K562 (cell line): ENCODE results near the gene KIF18B. TPM values are rescaled to one million over a fixed set of nuclear protein-coding genes. Genes with fewer than 3 reads are reported as not detected.

Experiments
- ATAC-seq: fragments of 200-7000 bp; cut with Tn5 transposase; 3 replicates; pipeline ENCODE4 v1.9.1; 2020; ENCODE audit warnings: moderate library complexity
- BruUV-seq: library from RNA; stranded (reverse); fragments of 400-500 nt; replicated peaks from 2 replicates; lab custom pipeline; 2021; lab: Mats Ljungman, UMichigan
- CTCF ChIA-PET: fragments of 300-600 bp; formaldehyde crosslinking; extraction: SDS; loops from one replicate; lab custom pipeline; 2021; ENCODE audit warnings: low intra/inter-chr PET ratio; lab: Yijun Ruan, JAX
- POLR2A ChIA-PET: fragments of 300-600, 350-650 bp; sonication (Branson Sonifier 250); formaldehyde crosslinking; extraction: SDS; loops from one replicate; lab custom pipeline; 2021; ENCODE audit warnings: antibody characterized with exemption, inconsistent platforms; lab: Yijun Ruan, JAX
- DNase-seq, 4 experiments: peaks; one replicate each; pipeline versions ENCODE4 v3.0.0 to v3.0.0-alpha.2; 2011 to 2018; ENCODE audit warnings: low spot score in 3 of 4, mixed read lengths in 3 of 4; ENCODE audit errors: extremely low read depth in 1 of 4
- FAIRE-seq: peaks from 2 replicates; lab custom pipeline; 2011; peaks lifted over from hg19 to GRCh38; lab: Jason Lieb, UNC
- H2AFZ ChIP-seq: 2 replicates; pipeline ENCODE4 v1.6.0; 2011; ENCODE audit warnings: low read depth, low read length, control low read depth, inconsistent platforms
- H3K27ac ChIP-seq: fragments of 200-600 bp; 3 replicates; pipeline ENCODE4 v1.8.0; 2011; ENCODE audit warnings: low read depth, mild to moderate bottlenecking, control low read depth, inconsistent platforms, low read length, moderate library complexity, mixed read lengths; ENCODE audit errors: extremely low read depth
- H3K27me3 ChIP-seq, 2 experiments: fragments of 300-600 bp in 1 of 2; 2 replicates in 1 of 2; 3 replicates in 1 of 2; pipeline versions ENCODE4 v1.6.0 to v1.8.0; 2011; ENCODE audit warnings: inconsistent platforms in 2 of 2, low read length in 2 of 2, mild to moderate bottlenecking in 1 of 2, mixed read lengths in 1 of 2, moderate library complexity in 1 of 2; ENCODE audit not compliant: control insufficient read depth in 2 of 2, insufficient read depth in 2 of 2
- H3K36me3 ChIP-seq: fragments of 300-600 bp; 3 replicates; pipeline ENCODE4 v1.8.0; 2011; ENCODE audit warnings: mild to moderate bottlenecking, low read length, inconsistent platforms; ENCODE audit not compliant: control insufficient read depth, insufficient read depth
- H3K4me1 ChIP-seq, 2 experiments: fragments of 200-600 bp in 1 of 2; replicated peaks in 1 of 2; 2 replicates in 1 of 2; 3 replicates in 1 of 2; pipeline versions ENCODE4 v1.5.1 to v1.8.0; 2011; ENCODE audit warnings: inconsistent platforms in 2 of 2, low read length in 2 of 2, mild to moderate bottlenecking in 1 of 2, mixed read lengths in 1 of 2, moderate library complexity in 1 of 2; ENCODE audit not compliant: control insufficient read depth in 2 of 2, insufficient read depth in 2 of 2
- H3K4me2 ChIP-seq: 2 replicates; pipeline ENCODE4 v1.6.1; 2011; ENCODE audit warnings: low read length, control low read depth, inconsistent platforms, mixed read lengths; ENCODE audit not compliant: insufficient read depth
- H3K4me3 ChIP-seq: fragments of 200-600 bp; sonication (generic), shearing (Covaris generic); 2 replicates; pipeline ENCODE4 v1.5.1; 2016; ENCODE audit warnings: control low read depth, inconsistent platforms
- H3K79me2 ChIP-seq: fragments of 200-600 bp; 3 replicates; pipeline ENCODE4 v1.8.0; 2011; ENCODE audit warnings: low read length, inconsistent platforms; ENCODE audit not compliant: control insufficient read depth, insufficient read depth
- H3K9ac ChIP-seq, 2 experiments: 2 replicates each; pipeline versions ENCODE4 v1.6.0 to v1.6.1; 2011; ENCODE audit warnings: low read depth in 2 of 2, low read length in 2 of 2, control low read depth in 1 of 2, inconsistent platforms in 1 of 2, mild to moderate bottlenecking in 1 of 2, mixed read lengths in 1 of 2; ENCODE audit not compliant: insufficient read depth in 1 of 2
- H3K9me1 ChIP-seq: one replicate; pipeline ENCODE4 v1.6.0; 2011; ENCODE audit warnings: inconsistent platforms, mild to moderate bottlenecking, low read length, moderate library complexity; ENCODE audit not compliant: control insufficient read depth, insufficient read depth
- H3K9me3 ChIP-seq: replicated peaks from 2 replicates; pipeline ENCODE4 v1.5.1; 2011; ENCODE audit warnings: low read depth, low read length, inconsistent platforms; ENCODE audit not compliant: control insufficient read depth, insufficient read depth
- H4K20me1 ChIP-seq: replicated peaks from 2 replicates; pipeline ENCODE4 v1.6.1; 2011; ENCODE audit warnings: low read length, inconsistent platforms, mixed read lengths; ENCODE audit not compliant: control insufficient read depth, insufficient read depth
- BCOR ChIP-seq: fragments of 450-650 bp; IDR thresholded peaks from 2 replicates; pipeline ENCODE4 v1.6.1; 2016
- BRD9 ChIP-seq: fragments of 450-650 bp; IDR thresholded peaks from 2 replicates; pipeline ENCODE4 v1.6.1; 2018; ENCODE audit warnings: low read depth; ENCODE audit not compliant: partially characterized antibody
- CHCHD3 ChIP-seq: fragments of 250-450 bp; sonication (Bioruptor Pico); IDR thresholded peaks from 2 replicates; pipeline ENCODE4 v2.1.2; 2022; ENCODE audit warnings: mild to moderate bottlenecking
- HDAC1 ChIP-seq, 2 experiments: fragments of 450-650 bp; IDR thresholded peaks; 2 replicates each; pipeline ENCODE4 v1.6.1; 2016 to 2017; ENCODE audit warnings: inconsistent platforms in 1 of 2, mild to moderate bottlenecking in 1 of 2, moderate library complexity in 1 of 2
- HNRNPK ChIP-seq: fragments of 200-400 bp; formaldehyde crosslinking; IDR thresholded peaks from one replicate; pipeline ENCODE4 v1.6.1; 2018; ENCODE audit warnings: mild to moderate bottlenecking, low read depth, low read length; ENCODE audit not compliant: poor library complexity, severe bottlenecking
- KDM1A ChIP-seq, 2 experiments: fragments of 450-650 bp; IDR thresholded peaks; 2 replicates each; pipeline ENCODE4 v1.6.1; 2016; ENCODE audit warnings: mild to moderate bottlenecking in 2 of 2
- KLF10 ChIP-seq: fragments of 250-450 bp; sonication (Bioruptor Pico); IDR thresholded peaks from 2 replicates; pipeline ENCODE4 v1.6.1; 2021; ENCODE audit warnings: matching md5 sums
- PHTF2 ChIP-seq: fragments of 250-450 bp; sonication (Bioruptor Pico); IDR thresholded peaks from 2 replicates; pipeline ENCODE4 v1.5.0; 2021; ENCODE audit warnings: mild to moderate bottlenecking
- PRPF4 ChIP-seq: fragments of 200-400 bp; formaldehyde crosslinking; IDR thresholded peaks from one replicate; pipeline ENCODE4 v1.6.1; 2017; ENCODE audit warnings: low read length, low read depth, mild to moderate bottlenecking; ENCODE audit not compliant: insufficient read depth, poor library complexity, severe bottlenecking
- SUPT5H ChIP-seq: fragments of 450-650 bp; IDR thresholded peaks from 2 replicates; pipeline ENCODE4 v1.6.1; 2016
- ZFP36 ChIP-seq: fragments of 150-350 bp; IDR thresholded peaks from 2 replicates; pipeline ENCODE4 v1.6.1; 2018; ENCODE audit warnings: low read length, low read depth; ENCODE audit not compliant: partially characterized antibody
- WGBS: fragments of 100-300 bp; shearing (Covaris generic); methylation state at CpG from one replicate; pipeline ENCODE4 v1.1.6; 2016; ENCODE audit warnings: low coverage, mixed read lengths; ENCODE audit not compliant: insufficient coverage; ENCODE audit errors: missing lambda C conversion rate; 5-methylcytosine and 5-hydroxymethylcytosine counted together
- in situ Hi-C: fragments of 300-500 bp; cut with MboI; formaldehyde crosslinking; loops from 4 replicates; pipeline ENCODE4 v1.15.0; 2018; ENCODE audit warnings: inconsistent platforms, mixed read lengths
- intact Hi-C: fragments of 100-400 bp; cut with micrococcal nuclease; formaldehyde crosslinking; loops from 2 replicates; pipeline ENCODE4 v1.14.2; 2022
- polyA plus RNA-seq, 8 experiments: library from polyadenylated mRNA; depleted of rRNA in 4 of 8; stranded (reverse) in 5 of 8; unstranded in 3 of 8; fragments of >200 nt; fragmentation: Nextera tagmentation in 2 of 8; fragmentation: Illumina TruSeq in 1 of 8; extraction: Ambion mirVana in 2 of 8; extraction: Trizol in 1 of 8; gene quantifications; 2 replicates each; pipeline versions ENCODE4 v1.2.1 to v1.2.3, GENCODE V29; 2011 to 2014; ENCODE audit warnings: inconsistent platforms in 1 of 8, missing spikeins in 1 of 8
- total RNA-seq, 7 experiments: library from RNA; depleted of rRNA in 6 of 7; stranded (reverse); fragments of >200 nt in 6 of 7; fragmentation: Illumina TruSeq in 2 of 7; extraction: Trizol in 2 of 7; gene quantifications; 2 replicates each; pipeline versions ENCODE4 v1.2.1 to v1.2.3, GENCODE V29; 2011 to 2021; ENCODE audit warnings: low replicate concordance in 1 of 7

Gene KIF18B
- total and polyA plus RNA-seq, 9 of the 15 experiments (the other 6 are each of a cell fraction or from before 2014, with no cell fraction given), result 2.0 to 42.8 (median 13.2) TPM

DNA sequence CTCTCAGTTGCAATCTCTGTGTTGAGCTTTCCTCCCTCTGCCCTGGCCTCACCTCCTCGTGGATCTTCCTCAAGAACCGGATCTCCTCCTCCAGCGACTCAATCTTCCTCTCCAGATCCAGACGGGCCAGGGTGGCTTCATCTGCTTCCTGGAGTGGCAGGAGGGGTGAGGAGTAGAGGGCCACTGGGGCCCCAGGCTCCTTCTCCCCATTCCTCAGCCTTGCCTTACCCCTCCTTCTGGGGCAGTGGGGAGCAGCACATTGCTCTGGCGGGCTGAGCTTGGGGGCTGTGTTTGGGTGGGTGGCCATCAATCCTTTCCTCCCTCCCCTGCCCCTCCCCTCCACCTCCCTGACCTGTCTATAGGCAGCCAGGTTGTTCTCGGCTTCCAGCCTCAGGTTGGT, 33.9 kb downstream of the KIF18B start:
- peak overlapping the region; percentile 68 for H2AFZ ChIP-seq
- ChIA-PET POLR2A (interaction anchor here (0.5 to 1.2 kb wide), 3 partner anchors 13 to 276 kb away, joined by 3 to 4 read pairs (median 4); no protein-coding TSS in a partner anchor), CTCF (no interaction called here)
- in situ Hi-C loops (no loop called here), intact Hi-C loops (no loop called here)
- no peaks in the 10 kb centered on the region for H3K79me2 ChIP-seq
- H3K9me3 ChIP-seq, result no peaks in the 10 kb centered on the region
- no peak for FAIRE-seq
- no peak overlapping the region for H3K27ac ChIP-seq
- 6% methylated on average over 3 of the region's 6 CpGs for WGBS
- no peak for TF ChIP-seq HNRNPK
- 0 out of 4 replicates have a peak, but pooled peaks of 1 of the 2 experiments have one; percentile 11 for TF ChIP-seq HDAC1 (IDR thresholded peaks at IDR 0.05)
- TF ChIP-seq KLF10 (CRISPR knock-in tag), result no peak
- H3K9ac ChIP-seq, result no peak overlapping the region
- no peaks in the 10 kb centered on the region for H3K36me3 ChIP-seq
- no TSS peak for BruUV-seq
- H3K4me1 ChIP-seq, result peaks cover 9 to 32% of the 10 kb centered on the region in 2 experiments; a peak in 4 of 5 replicates
- no peak overlapping the region for H3K4me3 ChIP-seq
- H3K27me3 ChIP-seq, result peaks cover 0 to 11% of the 10 kb centered on the region in 2 experiments; a peak in 1 of 5 replicates
- ATAC-seq, result no peak
- DNase-seq, result peak in 2 of 4 experiments; percentile 51 to 53
- H3K4me2 ChIP-seq, result no peak overlapping the region
- no peaks in the 10 kb centered on the region for H3K9me1 ChIP-seq
- no peaks in the 10 kb centered on the region for H4K20me1 ChIP-seq

GRCh38 chr17:44912763-44913544, 34.6 kb downstream of the KIF18B start:
- H3K9ac ChIP-seq, result peak overlapping the region in 1 of 2 experiments; percentile 71; a peak in 2 of 4 replicates
- FAIRE-seq, result no peak
- CTCF ChIA-PET, result no interaction called here
- TF ChIP-seq SUPT5H (no peak), CHCHD3 (no peak), ZFP36 (peak; percentile 56), PRPF4 (no peak), BCOR (peak; percentile 62), PHTF2 (CRISPR knock-in tag) (no peak), BRD9 (peak; percentile 48), KDM1A (IDR thresholded peaks at IDR 0.05) (peak in 1 of 2 experiments; percentile 17; a peak in 1 of 4 replicates)

More at GRCh38 chr17:44912763-44913544, 34.6 kb downstream of the KIF18B start:
- in situ Hi-C loops (no loop called here), intact Hi-C loops (no loop called here)
- no peaks in the 10 kb centered on the region for H3K9me3 ChIP-seq
- 47% methylated on average over 14 of the region's 14 CpGs for WGBS
- H4K20me1 ChIP-seq, result no peaks in the 10 kb centered on the region
- H3K79me2 ChIP-seq, result no peaks in the 10 kb centered on the region
- H3K36me3 ChIP-seq, result no peaks in the 10 kb centered on the region
- H2AFZ ChIP-seq, result peak overlapping the region; percentile 68
- H3K9me1 ChIP-seq, result no peaks in the 10 kb centered on the region
- BruUV-seq, result no TSS peak
- H3K4me3 ChIP-seq, result no peak overlapping the region
- H3K4me1 ChIP-seq, result peaks cover 11 to 32% of the 10 kb centered on the region in 2 experiments; a peak in 4 of 5 replicates
- ATAC-seq (no peak), DNase-seq (no peak)
- no peak overlapping the region for H3K4me2 ChIP-seq
- H3K27ac ChIP-seq, result no peak overlapping the region
- POLR2A ChIA-PET, result interaction anchor here (0.5 to 4.8 kb wide), 5 partner anchors 8 to 275 kb away, joined by 3 to 28 read pairs (median 4); partner anchors contain the start of gene EFTUD2
- peaks cover 0 to 11% of the 10 kb centered on the region in 2 experiments; a peak in 1 of 5 replicates for H3K27me3 ChIP-seq
